ENCODE data around the gene RBMY1E.
"Not testable (repeated sequence)": the region's sequence is repeated elsewhere in the genome, so short reads cannot be mapped to it uniquely, and the experiment has no call there.

The RBMY1E gene

DNA sequence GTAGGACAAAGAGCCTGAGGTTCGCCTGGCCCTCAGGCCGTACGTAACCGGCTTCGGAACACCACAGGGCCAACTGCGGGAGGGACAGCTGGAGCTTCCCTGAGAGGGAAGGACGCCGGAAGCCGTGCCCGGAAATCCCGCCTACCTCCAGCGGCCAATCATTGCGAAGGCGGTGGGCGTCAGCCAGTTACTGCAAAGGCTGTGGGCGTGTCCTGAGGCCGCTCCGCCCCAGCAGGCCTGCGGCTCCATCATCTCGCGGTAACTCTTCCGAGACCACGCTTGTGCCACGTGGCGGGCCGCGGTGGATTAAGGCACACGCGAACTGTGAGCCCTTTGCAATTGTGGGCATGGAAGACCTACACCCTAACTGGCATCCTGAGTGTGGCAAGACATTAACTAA is at the start of gene RBMY1E:
RBMY1E (minus strand) TSS at position 101 of the 400 bp plus-strand sequence. CDS start 1,978 bp downstream, outside the sequence.
- not testable (repeated sequence) for DNase-seq

GRCh38 chrY:21894426-21894825 is 23.4 kb downstream of the RBMY1E start, which contains the start of gene RBMY1D:
RBMY1D (minus strand) TSS chrY:21894526; CDS start chrY:21892513, 2,013 bp downstream.
- DNase-seq: not testable (repeated sequence)

DNA sequence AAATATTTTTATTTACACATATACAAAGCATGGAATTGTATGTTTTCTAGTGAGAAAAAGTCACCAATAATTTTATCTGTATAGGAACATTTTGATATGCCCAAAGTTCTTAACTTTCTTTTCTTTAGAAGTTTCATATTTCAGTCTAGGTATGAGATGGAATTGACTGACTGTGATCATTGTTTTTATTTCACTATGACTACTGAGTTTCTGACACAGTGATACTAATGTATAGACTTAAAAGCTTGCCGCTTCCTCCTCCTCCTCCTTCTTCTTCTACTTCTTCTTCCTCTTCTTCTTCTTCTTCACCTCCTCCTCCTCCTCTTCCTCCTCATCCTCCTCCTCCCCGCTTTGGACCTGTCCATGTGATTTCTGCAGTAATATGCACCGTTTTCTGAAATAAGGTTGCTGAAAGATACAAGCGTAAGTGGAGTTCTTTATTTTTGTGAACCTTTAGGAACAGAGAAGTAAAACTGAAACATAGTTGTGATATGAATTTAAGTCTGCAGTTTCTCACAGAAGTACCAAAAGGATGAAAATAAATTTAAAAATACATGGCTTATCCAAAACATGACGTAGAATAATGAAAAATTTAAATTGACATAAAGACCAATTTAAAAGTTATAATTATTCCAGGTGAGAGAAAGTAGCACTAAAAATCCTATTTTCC is 48.3 kb downstream of the RBMY1E start:
- not testable (repeated sequence) for DNase-seq
